HG03558 (cell line): Measurements from ENCODE around the gene EFHC1.

Experiments
- ATAC-seq: cut with Tn5 transposase; IDR thresholded peaks from one replicate; pipeline ENCODE4 v1.9.1; 2021; ENCODE audit warnings: moderate number of reproducible peaks; ENCODE audit not compliant: unreplicated experiment; ENCODE audit errors: extremely low read depth

The EFHC1 gene

GRCh38 chr6:52500238-52501129 is 80.3 kb downstream of the EFHC1 start:
- ATAC-seq: no peak

- no peak for ATAC-seq
These were observed 82.3 kb downstream of the EFHC1 start for GRCh38 chr6:52502306-52503029.

DNA sequence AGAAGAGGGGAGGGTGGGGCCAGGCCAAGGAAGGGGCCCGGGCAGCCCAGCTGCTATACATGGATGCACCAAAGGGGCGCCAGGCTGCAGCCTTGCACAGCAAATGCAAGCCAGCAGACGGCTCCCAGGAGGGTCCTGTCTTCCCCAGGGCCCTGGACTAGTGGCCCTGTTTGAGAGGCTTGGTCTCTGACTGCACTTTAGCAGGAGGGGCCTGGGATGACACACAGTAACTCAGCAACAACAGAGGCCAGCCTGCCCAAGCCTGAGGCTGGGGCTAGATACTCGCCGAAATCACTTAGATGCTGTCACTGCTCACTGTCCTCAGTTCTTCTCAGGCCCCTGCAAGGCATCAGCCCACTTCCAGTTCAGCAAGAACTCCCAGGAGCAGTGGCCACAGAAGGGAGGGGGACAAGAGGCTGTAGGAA is 83.2 kb downstream of the EFHC1 start:
- no peak for ATAC-seq

DNA sequence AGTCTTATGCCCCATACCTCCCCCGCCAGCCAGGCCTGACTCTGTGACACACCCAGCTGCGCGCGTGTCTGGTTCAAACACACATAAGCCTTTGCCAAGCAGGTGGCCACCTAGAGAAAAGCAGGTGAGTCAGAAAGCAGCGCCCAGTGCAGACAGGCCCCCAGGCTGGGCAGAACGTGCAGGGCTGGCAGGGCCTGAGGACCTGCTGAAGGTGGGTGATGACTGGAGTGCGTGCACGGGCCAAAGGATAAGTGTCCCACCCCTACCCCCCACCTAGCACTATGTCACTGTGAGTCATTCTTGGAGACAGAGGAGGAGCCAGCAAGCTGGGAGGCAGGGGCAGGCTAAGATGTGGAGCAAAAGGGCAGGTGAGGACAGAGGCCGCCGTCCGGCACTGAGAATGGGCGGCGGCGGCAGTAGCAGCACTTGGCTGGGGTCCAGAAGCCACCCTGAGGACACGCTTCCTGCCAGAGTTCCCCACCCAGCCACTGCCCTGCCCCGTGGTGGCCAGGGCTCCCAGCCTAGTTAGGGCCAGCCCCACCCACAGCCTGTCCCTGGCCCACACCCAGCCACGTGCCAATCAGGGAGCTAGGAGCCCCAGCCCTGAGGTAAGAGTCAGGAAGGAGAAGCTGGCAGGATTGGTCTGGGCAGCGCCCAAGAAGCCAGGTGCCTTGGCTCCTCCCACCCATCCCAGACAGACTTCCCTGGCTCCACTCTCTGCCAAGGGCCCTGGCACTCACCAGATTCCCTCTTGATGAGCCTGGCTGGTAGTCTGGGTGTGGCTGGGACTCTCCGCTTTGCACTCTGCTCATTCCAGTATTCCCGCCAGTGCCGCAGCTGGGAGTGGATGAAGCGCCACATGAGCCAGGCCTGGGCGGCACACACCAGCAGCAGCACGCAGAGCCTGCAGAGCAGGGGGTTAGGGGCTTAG is 84.0 kb downstream of the EFHC1 start:
- no peak for ATAC-seq

- no peak for ATAC-seq
These were observed 84.6 kb downstream of the EFHC1 start for GRCh38 chr6:52504782-52505136.

DNA sequence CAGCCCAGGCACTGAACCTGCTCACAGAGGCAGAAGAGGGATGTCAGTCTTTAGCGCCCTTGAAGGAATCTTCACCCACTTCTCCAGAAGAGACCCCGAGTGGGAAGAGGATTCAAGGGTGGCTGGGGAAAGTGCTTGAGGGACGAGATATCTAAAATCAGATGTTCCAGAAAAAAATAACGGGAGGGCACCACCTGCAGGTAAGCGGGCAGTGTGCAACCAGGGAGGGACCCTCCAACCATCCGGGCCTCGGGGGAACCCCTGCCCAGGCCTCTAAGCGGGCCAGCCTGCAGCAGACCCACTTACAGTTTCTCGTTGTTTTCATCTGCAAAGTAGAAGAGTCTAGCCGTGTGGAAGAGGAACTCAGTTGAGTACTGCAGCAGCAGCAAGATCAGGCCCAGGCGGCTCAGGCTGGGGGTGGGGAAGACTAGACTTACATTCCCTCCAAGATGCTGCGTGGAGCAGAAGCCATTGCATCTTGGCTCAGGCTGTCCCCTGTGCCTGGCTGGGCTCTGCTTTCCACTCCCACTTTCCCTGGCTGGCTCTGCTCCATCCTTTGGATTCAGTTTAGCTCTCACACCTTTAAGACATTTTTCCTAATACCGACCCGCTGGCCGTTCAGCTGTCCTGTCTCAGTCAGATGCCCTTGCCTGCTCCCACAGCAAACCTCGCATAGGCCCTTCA is 85.7 kb downstream of the EFHC1 start:
- no peak for ATAC-seq

DNA sequence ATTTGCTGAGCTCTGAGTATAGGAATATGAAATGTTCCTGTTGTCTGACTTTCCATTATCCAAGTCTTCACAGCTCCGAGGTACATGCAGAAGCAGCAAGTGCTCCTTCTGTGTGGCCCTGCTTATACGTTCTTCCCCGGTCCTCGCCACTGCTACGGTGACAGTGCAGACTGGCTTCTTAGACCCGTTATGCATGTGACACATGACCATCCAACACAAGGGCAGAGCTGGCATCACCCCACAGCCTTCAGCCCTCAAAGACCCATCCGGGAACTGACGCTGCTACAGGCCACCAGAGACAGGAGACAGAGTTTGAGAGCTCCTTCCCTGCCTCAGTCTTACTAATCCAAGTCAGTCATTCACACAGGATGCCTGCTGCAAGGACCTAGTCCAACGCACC is 86.3 kb downstream of the EFHC1 start:
- ATAC-seq: no peak

DNA sequence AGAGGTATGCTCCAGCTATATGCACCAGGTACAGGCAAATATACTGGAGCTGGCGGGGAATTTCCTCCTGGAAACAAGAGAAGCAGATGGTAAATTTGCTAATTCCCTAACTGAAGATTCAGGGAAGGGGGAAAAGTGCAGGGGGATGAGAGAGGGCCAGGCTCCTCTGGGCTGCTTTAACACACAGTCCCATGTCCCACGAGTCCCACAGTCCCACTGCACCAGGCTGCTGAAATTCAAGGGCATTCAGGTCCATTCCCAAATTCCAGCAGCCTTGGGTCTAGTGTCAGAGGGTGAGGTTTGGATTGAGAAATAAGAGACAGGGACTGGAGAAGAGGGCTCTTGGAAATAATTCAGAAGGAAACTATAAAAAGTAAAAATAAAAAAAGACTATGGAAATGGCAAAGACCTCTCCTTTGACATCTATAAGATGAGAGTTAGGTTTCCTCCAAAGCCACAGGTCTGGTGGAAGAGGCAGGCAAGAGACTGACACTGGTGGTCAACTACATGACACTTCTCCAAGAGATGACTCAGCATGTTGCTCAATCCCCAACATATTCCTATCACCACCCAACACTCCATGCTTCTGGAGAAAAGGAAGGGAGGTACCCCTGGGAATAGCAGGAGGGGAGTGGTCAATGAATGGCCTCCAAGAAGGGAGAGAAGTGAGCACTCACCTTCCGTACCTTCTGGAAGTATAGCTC is 87.6 kb downstream of the EFHC1 start:
- no peak for ATAC-seq

DNA sequence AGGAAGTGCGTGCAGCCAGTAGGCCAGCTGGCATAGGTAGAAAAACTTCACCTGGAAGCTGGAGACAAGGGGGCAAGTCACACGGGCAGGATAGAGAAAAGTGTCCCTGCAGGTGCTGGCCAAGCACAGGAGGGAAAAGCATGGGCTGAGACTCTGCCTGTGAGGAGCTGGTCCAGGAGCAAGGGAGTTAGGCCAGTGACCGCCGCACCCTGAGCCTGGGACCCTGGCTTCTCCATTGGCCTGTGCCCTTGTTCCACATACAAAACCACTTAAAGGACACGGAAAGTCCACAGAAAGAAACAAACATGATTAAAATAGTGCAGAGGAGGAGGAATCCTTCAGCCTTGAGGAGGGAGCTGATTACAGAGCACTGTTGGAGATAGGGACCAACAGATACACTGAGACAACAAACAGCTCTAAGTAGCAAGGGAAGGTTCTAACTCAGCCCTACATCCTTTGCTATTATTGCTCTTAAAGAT is 88.2 kb downstream of the EFHC1 start:
- no peak for ATAC-seq

DNA sequence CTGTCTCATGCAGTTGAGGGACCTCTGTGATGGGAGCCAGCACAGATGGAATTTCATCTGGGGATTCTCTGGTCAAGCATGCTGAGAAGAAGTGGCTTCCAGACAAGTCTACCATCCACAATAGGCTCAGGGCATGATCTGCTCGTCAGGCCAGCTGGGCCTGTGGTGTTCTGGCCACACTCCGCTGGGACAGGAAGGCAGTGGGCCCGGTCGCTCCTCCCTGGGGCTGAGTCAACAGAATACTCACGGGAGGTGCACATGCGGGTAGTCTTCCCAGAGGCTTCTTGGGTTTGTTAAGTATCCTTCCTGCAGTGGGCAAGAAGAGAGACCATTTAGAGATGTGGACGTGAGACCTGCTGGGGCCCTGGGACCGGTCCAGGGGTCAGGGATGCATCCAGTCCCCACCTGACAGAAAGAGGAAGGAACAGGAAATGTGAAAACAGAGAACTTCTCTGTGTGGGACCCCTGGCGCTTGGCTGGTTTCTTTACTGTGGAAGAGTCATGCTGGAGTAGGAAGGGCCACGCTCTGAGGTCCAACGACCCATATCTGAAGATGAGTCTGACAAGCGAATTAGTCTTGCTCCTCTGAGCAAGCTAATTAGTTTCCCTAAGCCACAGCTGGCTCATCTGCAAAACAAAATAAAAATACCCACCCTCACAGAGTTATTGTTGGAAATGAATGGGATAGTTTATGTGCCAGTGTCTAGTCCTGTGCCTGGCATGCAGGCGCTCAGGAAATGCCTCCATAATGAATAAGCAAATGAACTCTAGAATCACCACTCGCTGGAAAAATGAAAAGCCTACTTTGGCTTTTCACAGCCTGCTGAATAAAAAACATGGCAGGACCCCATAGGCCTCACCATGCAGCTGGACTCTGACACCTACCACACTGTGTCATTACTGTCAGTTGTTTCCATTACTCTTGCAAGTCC is 89.4 kb downstream of the EFHC1 start:
- ATAC-seq: no peak

DNA sequence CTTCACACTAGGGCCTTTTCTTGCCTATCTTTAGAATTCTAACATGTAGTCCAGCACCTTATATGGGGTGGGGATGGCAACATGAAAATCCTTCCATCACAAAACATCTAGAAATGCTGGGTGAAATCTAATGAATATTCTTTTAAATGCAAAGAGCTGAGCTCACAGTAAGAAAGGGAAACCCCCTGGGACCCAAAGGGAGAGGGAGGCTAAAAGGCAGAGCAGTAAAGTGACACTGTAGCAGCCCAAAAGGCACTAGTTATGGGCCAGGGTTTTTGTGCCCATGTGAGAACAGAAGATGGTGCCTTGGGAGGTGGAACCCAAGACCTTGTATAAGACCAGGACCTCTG is 90.0 kb downstream of the EFHC1 start:
- ATAC-seq: no peak

DNA sequence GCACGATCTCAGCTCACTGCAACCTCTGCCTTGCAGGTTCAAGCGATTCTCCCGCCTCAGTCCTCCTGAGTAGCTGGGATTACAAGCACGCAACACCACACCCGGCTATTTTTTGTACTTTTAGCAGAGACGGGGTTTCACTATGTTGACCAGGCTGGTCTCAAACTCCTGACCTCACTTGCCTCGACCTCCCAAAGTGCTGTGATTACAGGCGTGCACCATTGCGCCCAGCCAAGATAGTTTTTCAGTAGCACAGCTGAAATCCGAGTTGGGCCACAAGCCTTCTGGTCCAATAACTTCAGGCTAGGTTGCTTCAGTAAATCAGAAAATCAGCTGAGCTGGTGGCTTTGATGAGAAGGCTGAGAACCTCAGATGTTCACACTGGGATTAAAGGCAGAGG is 91.0 kb downstream of the EFHC1 start:
- no peak for ATAC-seq

- ATAC-seq: no peak
These were observed 91.5 kb downstream of the EFHC1 start for GRCh38 chr6:52511572-52512151.

- ATAC-seq: no peak
These were observed 92.1 kb downstream of the EFHC1 start for GRCh38 chr6:52512199-52512598.

DNA sequence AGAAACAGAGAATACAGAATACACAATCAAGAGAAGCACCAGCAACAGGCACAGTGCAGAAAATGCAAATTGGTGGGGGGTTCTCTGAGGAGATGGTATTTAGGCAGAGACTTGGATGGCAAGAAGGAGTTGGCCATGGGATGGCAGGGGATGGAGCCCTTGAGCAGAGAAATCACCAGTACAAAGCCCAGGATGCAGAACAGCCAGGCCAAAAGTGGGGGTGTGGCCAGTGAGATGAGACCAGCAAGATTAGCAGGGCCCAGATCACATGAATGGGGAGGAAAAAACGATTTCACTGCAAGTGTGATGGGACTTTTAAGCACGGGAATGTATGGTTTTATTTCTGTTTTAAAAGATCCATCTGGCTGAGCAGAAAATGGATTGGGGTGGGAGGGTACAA is 93.3 kb downstream of the EFHC1 start:
- no peak for ATAC-seq

DNA sequence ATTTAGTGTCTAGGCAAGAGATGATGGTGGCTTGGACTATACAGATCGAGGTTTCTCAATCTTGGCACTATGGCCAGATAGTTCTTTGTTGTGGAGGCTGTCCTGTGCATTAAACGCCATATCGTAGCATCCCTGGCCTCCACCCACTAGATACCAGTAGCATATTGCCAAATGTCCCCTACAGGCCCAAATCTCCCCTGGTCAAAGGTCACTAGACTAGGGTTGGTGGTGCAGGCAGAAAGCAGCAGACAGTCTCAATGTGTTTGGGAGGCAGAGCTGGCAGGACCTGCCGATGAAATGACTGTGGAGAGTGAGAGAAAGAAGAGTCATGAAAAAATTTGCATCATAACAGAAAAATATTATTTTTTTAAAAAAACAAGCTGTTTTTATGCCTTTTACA is 93.8 kb downstream of the EFHC1 start:
- no peak for ATAC-seq

DNA sequence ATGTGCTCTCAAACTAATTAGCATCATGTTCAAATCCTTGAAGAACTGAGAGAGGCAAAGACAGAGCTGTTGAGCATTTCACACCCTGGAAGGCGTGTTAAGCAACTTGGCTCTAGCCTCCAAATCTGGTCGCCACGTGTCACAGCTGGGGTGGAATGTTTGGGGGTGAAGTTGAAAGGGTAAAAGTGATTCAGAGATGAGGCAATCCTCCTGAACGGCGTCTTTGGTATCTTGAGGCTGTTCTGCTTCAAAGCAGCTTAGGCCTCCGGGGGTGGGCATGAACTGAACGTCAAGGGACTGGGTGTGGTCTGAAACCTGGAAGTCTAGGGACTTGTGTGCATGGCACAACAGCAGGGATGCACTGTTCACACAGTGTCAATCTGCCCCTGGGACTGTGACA is 94.4 kb downstream of the EFHC1 start:
- no peak for ATAC-seq
